Spleen (tissue), 7 donors: ENCODE data around the gene MOB3B.

Source experiments
- POLR2A ChIP-seq, 3 donors: fragments of 450-650 bp; IDR thresholded peaks; one replicate each; pipeline ENCODE4 v1.5.1; 2017; ENCODE audit warnings: antibody characterized with exemption in 3 of 3, mild to moderate bottlenecking in 1 of 3
- POLR2AphosphoS5 ChIP-seq, 3 donors: sonication (generic); formaldehyde crosslinking; IDR thresholded peaks; one replicate each; pipeline ENCODE4 v1.5.1; 2017; ENCODE audit warnings: antibody characterized with exemption in 3 of 3
- TF ChIP-seq, protein P1 (sequence below), 11 experiments: fragments of 200-600 bp in 7 of 11; fragments of 450-650 bp in 4 of 11; sonication (generic) in 4 of 11; IDR thresholded peaks in 8 of 11; conservative IDR thresholded peaks in 3 of 11; 1 replicate in 7 of 11; 2 replicates in 4 of 11; pipeline versions ENCODE4 v1.4.0 to v1.8.0; 2016 to 2021; ENCODE audit warnings: antibody characterized with exemption in 11 of 11, inconsistent platforms in 4 of 11, mild to moderate bottlenecking in 1 of 11
- donor health status: DM: no; HTN: no; CAD: no; lungs with moderate emphysema.
- donor health status: DM: no; HTN: no; CAD: no.
- donor health status: DM: no; HTN: no; CAD: no.

DNA sequence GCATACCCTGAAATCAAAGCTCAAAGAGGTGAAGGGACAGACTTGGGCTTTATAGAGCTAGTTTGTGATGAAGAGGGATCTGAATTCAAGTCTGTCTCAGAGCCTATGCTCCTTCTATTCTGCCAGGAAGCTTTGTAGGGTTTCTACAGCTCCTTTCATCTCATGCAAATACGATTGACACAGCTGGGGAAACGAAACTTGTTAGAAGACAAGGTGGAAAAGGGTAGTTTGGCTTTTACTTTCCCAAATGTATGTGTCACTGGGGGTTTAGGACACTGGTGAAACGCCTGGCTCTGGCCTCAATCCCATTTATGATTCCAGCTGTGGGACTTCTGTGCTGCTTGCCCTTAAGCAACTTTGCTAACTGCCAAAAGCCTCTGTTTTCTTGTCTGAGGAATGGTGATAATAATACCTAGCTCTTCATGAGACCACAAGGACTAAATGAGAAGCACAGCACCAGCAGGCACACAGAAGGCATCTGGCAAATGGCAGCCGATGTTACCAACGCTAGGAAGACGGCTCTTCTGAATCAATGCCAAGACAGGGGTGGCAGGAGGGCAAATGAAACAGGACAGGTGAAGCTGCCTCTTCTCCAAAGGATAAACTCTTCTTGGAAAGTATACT lies 162.3 kb downstream of the MOB3B start:
- TF ChIP-seq, protein P1, sequence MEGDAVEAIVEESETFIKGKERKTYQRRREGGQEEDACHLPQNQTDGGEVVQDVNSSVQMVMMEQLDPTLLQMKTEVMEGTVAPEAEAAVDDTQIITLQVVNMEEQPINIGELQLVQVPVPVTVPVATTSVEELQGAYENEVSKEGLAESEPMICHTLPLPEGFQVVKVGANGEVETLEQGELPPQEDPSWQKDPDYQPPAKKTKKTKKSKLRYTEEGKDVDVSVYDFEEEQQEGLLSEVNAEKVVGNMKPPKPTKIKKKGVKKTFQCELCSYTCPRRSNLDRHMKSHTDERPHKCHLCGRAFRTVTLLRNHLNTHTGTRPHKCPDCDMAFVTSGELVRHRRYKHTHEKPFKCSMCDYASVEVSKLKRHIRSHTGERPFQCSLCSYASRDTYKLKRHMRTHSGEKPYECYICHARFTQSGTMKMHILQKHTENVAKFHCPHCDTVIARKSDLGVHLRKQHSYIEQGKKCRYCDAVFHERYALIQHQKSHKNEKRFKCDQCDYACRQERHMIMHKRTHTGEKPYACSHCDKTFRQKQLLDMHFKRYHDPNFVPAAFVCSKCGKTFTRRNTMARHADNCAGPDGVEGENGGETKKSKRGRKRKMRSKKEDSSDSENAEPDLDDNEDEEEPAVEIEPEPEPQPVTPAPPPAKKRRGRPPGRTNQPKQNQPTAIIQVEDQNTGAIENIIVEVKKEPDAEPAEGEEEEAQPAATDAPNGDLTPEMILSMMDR (IDR thresholded peaks at IDR 0.05 in 8 of 11, conservative IDR thresholded peaks at IDR 0.05 in 3 of 11): no peak
- TF ChIP-seq POLR2A (IDR thresholded peaks at IDR 0.05): no peak
- TF ChIP-seq POLR2AphosphoS5 (IDR thresholded peaks at IDR 0.05): no peak
